Measurements from ENCODE around the gene GCNA.

Gene GCNA

GRCh38 chrX:71627588-71628404, 49.6 kb downstream of the GCNA start:
- TF ChIP-seq CTCF (IDR thresholded peaks at IDR 0.05; ENCODE audit: poor library complexity, severe bottlenecking), result no peak
- Histone ChIP-seq H3K27ac (ENCODE audit: poor library complexity, severe bottlenecking) (no peak overlapping the region), H3K4me1 (ENCODE audit: insufficient read depth, poor library complexity, severe bottlenecking) (no peaks in the 10 kb centered on the region), H3K36me3 (ENCODE audit: low read depth) (no peaks in the 10 kb centered on the region), H3K4me3 (ENCODE audit: severe bottlenecking) (no peak overlapping the region), H3K27me3 (ENCODE audit: insufficient read depth, poor library complexity, severe bottlenecking) (no peaks in the 10 kb centered on the region), H3K9me3 (ENCODE audit: severe bottlenecking) (no peaks in the 10 kb centered on the region)
- no peak for ATAC-seq (ENCODE audit: low read depth)
- no peak for DNase-seq (ENCODE audit: low spot score)

DNA sequence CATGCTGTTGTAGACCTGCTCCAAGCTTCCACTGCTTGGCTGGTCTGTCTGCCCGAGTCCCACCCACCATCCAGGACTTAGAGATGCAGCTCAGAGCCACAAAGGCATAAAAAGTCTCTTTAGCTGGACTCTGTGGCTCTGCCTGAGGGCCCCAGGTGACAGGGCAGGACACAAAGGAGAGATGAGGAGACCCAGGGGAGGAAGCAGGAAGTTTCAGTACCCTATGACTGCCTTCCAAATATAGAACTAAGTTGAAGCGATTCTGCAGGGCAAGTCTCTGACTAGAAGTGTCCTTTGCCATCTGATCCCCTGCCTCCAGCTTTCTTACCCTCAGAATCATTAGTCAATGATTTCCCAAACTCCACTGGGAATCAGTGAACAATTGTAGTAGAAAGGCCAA, 51.2 kb downstream of the GCNA start:
- no peak overlapping the region for H3K4me3 ChIP-seq (ENCODE audit: severe bottlenecking)
- H3K27me3 ChIP-seq (ENCODE audit: insufficient read depth, poor library complexity, severe bottlenecking), result no peaks in the 10 kb centered on the region
- no peaks in the 10 kb centered on the region for H3K36me3 ChIP-seq (ENCODE audit: low read depth)
- no peaks in the 10 kb centered on the region for H3K4me1 ChIP-seq (ENCODE audit: insufficient read depth, poor library complexity, severe bottlenecking)
- ATAC-seq (ENCODE audit: low read depth) (no peak), DNase-seq (ENCODE audit: low spot score) (no peak)
- no peak for TF ChIP-seq CTCF (IDR thresholded peaks at IDR 0.05; ENCODE audit: poor library complexity, severe bottlenecking)
- H3K9me3 ChIP-seq (ENCODE audit: severe bottlenecking), result no peaks in the 10 kb centered on the region
- H3K27ac ChIP-seq (ENCODE audit: poor library complexity, severe bottlenecking), result no peak overlapping the region

DNA sequence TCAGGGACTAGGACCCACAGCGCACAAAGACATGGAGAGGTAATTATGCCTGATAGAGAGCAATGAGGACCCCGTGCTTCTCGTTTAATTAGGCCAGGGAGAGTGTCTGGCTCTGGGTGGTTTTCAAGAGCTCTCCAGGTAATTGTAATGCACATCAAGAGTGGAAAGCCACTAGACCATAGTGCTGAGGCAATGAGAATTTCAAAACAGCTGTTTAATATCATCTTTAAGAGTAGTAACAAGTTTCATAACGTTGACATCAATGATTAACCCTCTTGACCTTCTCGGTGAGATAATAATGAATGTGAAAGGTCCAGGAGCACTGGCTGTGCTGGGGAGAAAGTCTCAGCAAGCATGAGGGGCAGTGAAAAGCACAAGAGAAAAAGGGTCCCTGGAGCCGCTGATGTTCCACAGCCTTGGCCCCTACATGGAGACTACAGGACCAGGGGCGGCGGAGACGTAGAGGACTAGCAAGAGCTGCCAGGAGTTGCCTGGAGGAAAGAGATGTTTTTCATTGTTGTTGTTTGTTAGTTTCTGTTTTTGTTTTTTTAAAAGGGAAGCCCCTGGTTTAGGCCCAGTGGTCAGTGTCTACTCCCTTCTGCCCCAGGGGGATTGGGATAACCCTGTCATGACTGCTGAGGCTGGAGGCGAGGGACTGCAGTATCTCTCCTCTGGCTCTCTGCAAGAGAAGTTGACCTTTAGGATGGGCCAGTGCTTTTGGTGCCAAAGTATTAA, 54.9 kb downstream of the GCNA start:
- Histone ChIP-seq H3K27me3 (ENCODE audit: insufficient read depth, poor library complexity, severe bottlenecking) (no peaks in the 10 kb centered on the region), H3K27ac (ENCODE audit: poor library complexity, severe bottlenecking) (no peak overlapping the region), H3K4me1 (ENCODE audit: insufficient read depth, poor library complexity, severe bottlenecking) (no peaks in the 10 kb centered on the region), H3K4me3 (ENCODE audit: severe bottlenecking) (no peak overlapping the region), H3K9me3 (ENCODE audit: severe bottlenecking) (no peaks in the 10 kb centered on the region), H3K36me3 (ENCODE audit: low read depth) (no peaks in the 10 kb centered on the region)
- DNase-seq (ENCODE audit: low spot score) (no peak), ATAC-seq (ENCODE audit: low read depth) (no peak)
- no peak for TF ChIP-seq CTCF (IDR thresholded peaks at IDR 0.05; ENCODE audit: poor library complexity, severe bottlenecking)

DNA sequence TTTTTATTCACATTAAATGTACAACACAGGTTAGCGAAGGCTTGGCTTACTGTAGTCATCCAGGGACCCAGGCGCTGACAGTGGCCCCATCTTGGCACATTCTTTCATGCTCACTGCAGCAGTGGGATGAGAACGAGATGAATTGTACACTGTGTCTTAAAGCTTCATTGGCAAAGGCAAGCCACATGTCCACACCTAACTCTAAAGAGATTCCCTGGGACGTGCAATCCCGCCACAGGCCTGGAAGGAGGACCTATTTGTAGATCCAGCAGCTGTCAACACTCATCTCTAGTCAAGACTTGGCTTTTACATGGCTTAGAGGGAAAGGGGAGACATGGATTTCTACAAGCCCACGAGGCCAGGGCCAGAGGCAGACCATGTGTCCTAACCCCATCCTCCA, 56.1 kb downstream of the GCNA start:
- no peak for ATAC-seq (ENCODE audit: low read depth)
- no peak for TF ChIP-seq CTCF (IDR thresholded peaks at IDR 0.05; ENCODE audit: poor library complexity, severe bottlenecking)
- Histone ChIP-seq H3K4me3 (ENCODE audit: severe bottlenecking) (no peak overlapping the region), H3K4me1 (ENCODE audit: insufficient read depth, poor library complexity, severe bottlenecking) (no peaks in the 10 kb centered on the region), H3K27me3 (ENCODE audit: insufficient read depth, poor library complexity, severe bottlenecking) (no peaks in the 10 kb centered on the region), H3K27ac (ENCODE audit: poor library complexity, severe bottlenecking) (no peak overlapping the region), H3K9me3 (ENCODE audit: severe bottlenecking) (no peaks in the 10 kb centered on the region), H3K36me3 (ENCODE audit: low read depth) (no peaks in the 10 kb centered on the region)
- DNase-seq (ENCODE audit: low spot score), result no peak

Measured in RWPE2 (cell line).